Stimulated activated CD4-positive, alpha-beta T cell treated with anti-CD3 and anti-CD28 coated beads, Interleukin-4, amount 100 ng/mL, for 24 hours (primary cell): Measurements from ENCODE around the gene TSPY9.
"Not testable (repeated sequence)": the region's sequence is repeated elsewhere in the genome, so short reads cannot be mapped to it uniquely, and the experiment has no call there.

Experiments
- DNase-seq: peaks from one replicate; pipeline ENCODE4 v3.0.0-alpha.2; 2020

Gene TSPY9, protein sequence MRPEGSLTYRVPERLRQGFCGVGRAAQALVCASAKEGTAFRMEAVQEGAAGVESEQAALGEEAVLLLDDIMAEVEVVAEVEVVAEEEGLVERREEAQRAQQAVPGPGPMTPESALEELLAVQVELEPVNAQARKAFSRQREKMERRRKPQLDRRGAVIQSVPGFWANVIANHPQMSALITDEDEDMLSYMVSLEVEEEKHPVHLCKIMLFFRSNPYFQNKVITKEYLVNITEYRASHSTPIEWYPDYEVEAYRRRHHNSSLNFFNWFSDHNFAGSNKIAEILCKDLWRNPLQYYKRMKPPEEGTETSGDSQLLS

DNA sequence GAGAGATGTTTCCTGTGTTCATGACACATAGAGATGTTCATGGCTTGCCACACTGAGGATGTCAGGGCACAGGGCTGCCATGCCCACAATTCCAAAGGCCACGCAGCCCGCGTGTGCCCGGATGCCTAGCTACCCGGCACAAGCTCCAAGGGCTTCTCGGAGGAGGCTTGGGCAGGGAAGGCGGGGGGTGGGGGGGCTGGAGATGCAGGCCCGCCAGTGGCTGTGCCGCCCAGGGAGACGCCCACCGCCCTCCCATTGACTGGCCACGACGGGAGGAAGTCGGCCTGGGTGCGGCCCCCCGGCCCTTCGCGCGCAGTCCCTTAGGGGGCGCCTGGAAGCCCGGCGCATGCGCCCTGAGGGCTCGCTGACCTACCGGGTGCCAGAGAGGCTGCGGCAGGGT, at the start of gene TSPY9:
TSS of gene TSPY9 (plus strand) at position 301 of the 400 bp plus-strand sequence. CDS start at position 347, 46 bp downstream.
- not testable (repeated sequence) for DNase-seq

DNA sequence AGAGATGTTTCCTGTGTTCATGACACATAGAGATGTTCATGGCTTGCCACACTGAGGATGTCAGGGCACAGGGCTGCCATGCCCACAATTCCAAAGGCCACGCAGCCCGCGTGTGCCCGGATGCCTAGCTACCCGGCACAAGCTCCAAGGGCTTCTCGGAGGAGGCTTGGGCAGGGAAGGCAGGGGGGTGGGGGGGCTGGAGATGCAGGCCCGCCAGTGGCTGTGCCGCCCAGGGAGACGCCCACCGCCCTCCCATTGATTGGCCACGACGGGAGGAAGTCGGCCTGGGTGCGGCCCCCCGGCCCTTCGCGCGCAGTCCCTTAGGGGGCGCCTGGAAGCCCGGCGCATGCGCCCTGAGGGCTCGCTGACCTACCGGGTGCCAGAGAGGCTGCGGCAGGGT, 20.4 kb upstream of the TSPY9 start, which contains the start of gene TSPY1:
TSS of gene TSPY1 (plus strand) at position 301 of the 400 bp plus-strand sequence. CDS start at position 347, 46 bp downstream.
- DNase-seq, result not testable (repeated sequence)

DNA sequence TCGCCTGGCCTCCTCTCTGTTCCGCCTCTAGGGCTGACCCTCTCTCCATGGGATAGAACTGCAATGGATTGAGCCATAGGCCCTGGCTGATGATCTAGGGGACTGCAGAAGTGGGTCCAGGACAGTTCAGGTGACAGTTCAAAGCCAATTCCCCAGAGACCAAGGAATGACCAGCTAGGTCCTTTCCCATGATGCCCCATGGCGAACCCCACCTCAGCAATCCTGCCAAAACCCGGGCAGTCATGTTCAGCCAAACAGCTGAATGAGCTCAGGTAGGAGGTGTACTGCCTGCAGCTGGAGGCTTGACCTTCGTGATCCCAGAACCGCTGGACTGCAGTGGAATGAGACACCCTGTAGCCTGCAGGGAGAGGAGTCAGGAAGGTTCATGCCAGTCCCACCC, 17.3 kb downstream of the TSPY9 start:
- DNase-seq, result not testable (repeated sequence)

DNA sequence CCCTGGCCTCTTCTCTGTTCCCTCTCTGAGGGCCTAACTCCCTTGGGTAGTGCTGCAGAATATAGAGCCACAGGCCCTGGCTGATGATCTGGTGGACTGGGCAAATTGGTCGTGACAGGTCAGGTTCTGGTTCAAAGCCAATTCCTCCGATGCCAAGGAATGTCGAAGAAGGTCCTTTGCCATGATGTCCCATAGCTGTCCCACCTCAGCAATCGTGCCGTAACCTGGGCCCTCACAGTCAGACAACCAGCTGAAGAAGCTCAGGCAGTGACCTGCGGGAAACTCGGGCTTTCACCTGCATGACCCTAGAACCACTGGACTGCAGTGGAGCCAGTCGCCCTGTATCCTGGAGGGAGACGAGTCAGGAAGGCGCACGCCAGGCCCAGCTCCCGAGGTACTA, 29.2 kb downstream of the TSPY9 start:
- DNase-seq, result not testable (repeated sequence)

DNA sequence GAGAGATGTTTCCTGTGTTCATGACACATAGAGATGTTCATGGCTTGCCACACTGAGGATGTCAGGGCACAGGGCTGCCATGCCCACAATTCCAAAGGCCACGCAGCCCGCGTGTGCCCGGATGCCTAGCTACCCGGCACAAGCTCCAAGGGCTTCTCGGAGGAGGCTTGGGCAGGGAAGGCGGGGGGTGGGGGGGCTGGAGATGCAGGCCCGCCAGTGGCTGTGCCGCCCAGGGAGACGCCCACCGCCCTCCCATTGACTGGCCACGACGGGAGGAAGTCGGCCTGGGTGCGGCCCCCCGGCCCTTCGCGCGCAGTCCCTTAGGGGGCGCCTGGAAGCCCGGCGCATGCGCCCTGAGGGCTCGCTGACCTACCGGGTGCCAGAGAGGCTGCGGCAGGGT, 40.5 kb downstream of the TSPY9 start, which contains the start of gene TSPY10:
TSS of gene TSPY10 (plus strand) at position 301 of the 400 bp plus-strand sequence. CDS start at position 347, 46 bp downstream.
- not testable (repeated sequence) for DNase-seq
